K562 (cell line): ENCODE measurements around the gene JMJD1C. TPM values are rescaled to one million over a fixed set of nuclear protein-coding genes. Genes with fewer than 3 reads are reported as not detected.
A peak's percentile ranks its signal among the peaks of the same experiment; 100 is the strongest.

ENCODE experiments used
- ARHGAP35 ChIP-seq: fragments of 450-650 bp; IDR thresholded peaks from 2 replicates; pipeline ENCODE4 v1.6.1; 2018; ENCODE audit not compliant: partially characterized antibody
- DEAF1 ChIP-seq: fragments of 450-650 bp; formaldehyde crosslinking; IDR thresholded peaks from 2 replicates; pipeline ENCODE4 v1.4.0; 2020; ENCODE audit warnings: mild to moderate bottlenecking, moderate library complexity
- EZH2 ChIP-seq: IDR thresholded peaks from 2 replicates; pipeline ENCODE4 v1.6.1; 2012; ENCODE audit warnings: low read depth, mild to moderate bottlenecking, inconsistent platforms, low read length, borderline replicate concordance
- MTF1 ChIP-seq: fragments of 250-450 bp; sonication (Bioruptor Pico); IDR thresholded peaks from 2 replicates; pipeline ENCODE4 v1.9.0; 2021; ENCODE audit warnings: moderate library complexity, mild to moderate bottlenecking, inconsistent platforms, borderline replicate concordance
- MYC ChIP-seq, 2 experiments: fragments of 250-450 bp in 1 of 2; sonication (Bioruptor Pico) in 1 of 2; IDR thresholded peaks; 2 replicates each; pipeline versions ENCODE4 v1.5.1 to v1.6.1; 2012 to 2021; ENCODE audit warnings: low read depth in 2 of 2, borderline replicate concordance in 1 of 2, improper control_type of control experiment in 1 of 2, low read length in 1 of 2, mild to moderate bottlenecking in 1 of 2, moderate library complexity in 1 of 2
- PATZ1 ChIP-seq: fragments of 250-450 bp; sonication (Bioruptor Pico); IDR thresholded peaks from 2 replicates; pipeline ENCODE4 v1.5.0; 2020; ENCODE audit warnings: mild to moderate bottlenecking, borderline replicate concordance
- REST ChIP-seq, 2 experiments: fragments of 450-650 bp; formaldehyde crosslinking in 1 of 2; IDR thresholded peaks; 2 replicates each; pipeline versions ENCODE4 v1.4.0 to v1.6.1; 2014 to 2020; ENCODE audit warnings: mild to moderate bottlenecking in 2 of 2, borderline replicate concordance in 1 of 2, low read depth in 1 of 2
- STAT5A ChIP-seq: IDR thresholded peaks from 2 replicates; pipeline ENCODE4 v1.6.1; 2012; ENCODE audit warnings: low read length, inconsistent platforms, borderline replicate concordance
- TARDBP ChIP-seq: fragments of 450-650 bp; IDR thresholded peaks from 2 replicates; pipeline ENCODE4 v1.6.1; 2016
- TCF7L2 ChIP-seq: fragments of 150-350 bp; IDR thresholded peaks from 2 replicates; pipeline ENCODE4 v1.6.1; 2016; ENCODE audit warnings: low read depth, mild to moderate bottlenecking, low read length, moderate library complexity
- ZBTB34 ChIP-seq: fragments of 250-450 bp; sonication (Bioruptor Pico); IDR thresholded peaks from 2 replicates; pipeline ENCODE4 v1.8.0; 2021; ENCODE audit warnings: mild to moderate bottlenecking, moderate library complexity
- ZNF324 ChIP-seq: fragments of 250-450 bp; sonication (Bioruptor Pico); IDR thresholded peaks from 2 replicates; pipeline ENCODE4 v1.4.0; 2020; ENCODE audit warnings: mild to moderate bottlenecking
- polyA plus RNA-seq, 8 experiments: library from polyadenylated mRNA; depleted of rRNA in 4 of 8; stranded (reverse) in 5 of 8; unstranded in 3 of 8; fragments of >200 nt; fragmentation: Nextera tagmentation in 2 of 8; fragmentation: Illumina TruSeq in 1 of 8; extraction: Ambion mirVana in 2 of 8; extraction: Trizol in 1 of 8; gene quantifications; 2 replicates each; pipeline versions ENCODE4 v1.2.1 to v1.2.3, GENCODE V29; 2011 to 2014; ENCODE audit warnings: inconsistent platforms in 1 of 8, missing spikeins in 1 of 8
- total RNA-seq, 7 experiments: library from RNA; depleted of rRNA in 6 of 7; stranded (reverse); fragments of >200 nt in 6 of 7; fragmentation: Illumina TruSeq in 2 of 7; extraction: Trizol in 2 of 7; gene quantifications; 2 replicates each; pipeline versions ENCODE4 v1.2.1 to v1.2.3, GENCODE V29; 2011 to 2021; ENCODE audit warnings: low replicate concordance in 1 of 7

JMJD1C gene
- total and polyA plus RNA-seq, 9 of the 15 experiments (the other 6 are each of a cell fraction or from before 2014, with no cell fraction given): 25.3 to 68.0 (median 47.2) TPM

GRCh38 chr10:63465293-63466143, at the start of gene JMJD1C (continued):
- TF ChIP-seq STAT5A: no peak
- peak; percentile 42 for TF ChIP-seq TARDBP
- no peak for TF ChIP-seq ZBTB34 (CRISPR knock-in tag)
- TF ChIP-seq ARHGAP35: peak; percentile 20
- no peak for TF ChIP-seq MYC (IDR thresholded peaks at IDR 0.05; ENCODE audit: low read depth, low read length)
- peak; percentile 87; the same call in 1 of the 2 replicates for TF ChIP-seq MYC (CRISPR knock-in tag; IDR thresholded peaks at IDR 0.05; ENCODE audit: borderline replicate concordance, low read depth)
- no peak for TF ChIP-seq PATZ1 (CRISPR knock-in tag)
- TF ChIP-seq TCF7L2: no peak
- TF ChIP-seq REST (IDR thresholded peaks at IDR 0.05; ENCODE audit: borderline replicate concordance): peak; percentile 57
- no peak for TF ChIP-seq REST (CRISPR knock-in tag; IDR thresholded peaks at IDR 0.05; ENCODE audit: low read depth)
- TF ChIP-seq MTF1 (CRISPR knock-in tag): no peak
- no peak for TF ChIP-seq ZNF324 (CRISPR knock-in tag)
- TF ChIP-seq DEAF1: no peak
- no peak for TF ChIP-seq EZH2
